Activated CD4-positive, alpha-beta T cell treated with anti-CD3 and anti-CD28 coated beads for 48 hours (primary cell): Measurements from ENCODE around the gene WFS1.

Experiments used
- DNase-seq: peaks from one replicate; pipeline ENCODE4 v3.0.0-alpha.2; 2020

WFS1 gene

GRCh38 chr4:6262847-6263487 lies 6.7 kb upstream of the WFS1 start:
- no peak for DNase-seq

GRCh38 chr4:6263526-6264224 lies 6.0 kb upstream of the WFS1 start:
- no peak for DNase-seq

- DNase-seq: peak; percentile 35
Measured at GRCh38 chr4:6264225-6264540, 5.5 kb upstream of the WFS1 start.

GRCh38 chr4:6265546-6265945 lies 4.1 kb upstream of the WFS1 start:
- DNase-seq: no peak

- DNase-seq: no peak
Measured at GRCh38 chr4:6267573-6267972, 2.1 kb upstream of the WFS1 start.

- no peak for DNase-seq
Measured at GRCh38 chr4:6268650-6269615, 717 bp upstream of the WFS1 start.

- no peak for DNase-seq
Measured at GRCh38 chr4:6270636-6271121, 1.0 kb downstream of the WFS1 start.

GRCh38 chr4:6271206-6271605 lies 1.6 kb downstream of the WFS1 start:
- no peak for DNase-seq

GRCh38 chr4:6271701-6272465 lies 2.2 kb downstream of the WFS1 start:
- no peak for DNase-seq

- no peak for DNase-seq
Measured at GRCh38 chr4:6272863-6273660, 3.4 kb downstream of the WFS1 start.

GRCh38 chr4:6273661-6273990 lies 4.0 kb downstream of the WFS1 start:
- DNase-seq: no peak

GRCh38 chr4:6275351-6275750 lies 5.7 kb downstream of the WFS1 start:
- no peak for DNase-seq

- DNase-seq: no peak
Measured at GRCh38 chr4:6275898-6276806, 6.5 kb downstream of the WFS1 start.

GRCh38 chr4:6277139-6277802 lies 7.6 kb downstream of the WFS1 start:
- no peak for DNase-seq

GRCh38 chr4:6277935-6278800 lies 8.5 kb downstream of the WFS1 start:
- DNase-seq: no peak

GRCh38 chr4:6278801-6279197 lies 9.1 kb downstream of the WFS1 start:
- DNase-seq: peak; percentile 8

GRCh38 chr4:6279582-6280289 lies 10.1 kb downstream of the WFS1 start:
- DNase-seq: no peak

GRCh38 chr4:6280365-6280996 lies 10.8 kb downstream of the WFS1 start:
- DNase-seq: no peak
